Astrocyte (in vitro differentiated cells and primary cell): ENCODE results near the gene ACTA2. TPM values are rescaled to one million over a fixed set of nuclear protein-coding genes. Genes with fewer than 3 reads are reported as not detected.

Experiments used
- DNase-seq: peaks from one replicate; pipeline ENCODE4 v3.0.0-alpha.2; 2010; ENCODE audit warnings: low read depth
- FAIRE-seq: peaks from 2 replicates; lab custom pipeline; 2011; peaks lifted over from hg19 to GRCh38; lab: Jason Lieb, UNC
- H2AFZ ChIP-seq: 2 replicates; pipeline ENCODE4 v1.6.0; 2012; ENCODE audit warnings: low read depth, low read length, inconsistent platforms
- H3K27ac ChIP-seq: 2 replicates; pipeline ENCODE4 v1.5.1; 2011; ENCODE audit warnings: low read depth, low read length, inconsistent platforms
- H3K27me3 ChIP-seq: 2 replicates; pipeline ENCODE4 v1.6.0; 2011; ENCODE audit warnings: low read length, inconsistent platforms; ENCODE audit not compliant: insufficient read depth
- H3K36me3 ChIP-seq: 2 replicates; pipeline ENCODE4 v1.5.1; 2011; ENCODE audit warnings: low read length, inconsistent platforms; ENCODE audit not compliant: insufficient read depth
- H3K4me1 ChIP-seq: 2 replicates; pipeline ENCODE4 v1.5.1; 2011; ENCODE audit warnings: low read length, inconsistent platforms; ENCODE audit not compliant: insufficient read depth
- H3K4me2 ChIP-seq: 2 replicates; pipeline ENCODE4 v1.6.0; 2012; ENCODE audit warnings: low read length, inconsistent platforms
- H3K4me3 ChIP-seq: 2 replicates; pipeline ENCODE4 v1.5.1; 2011; ENCODE audit warnings: low read depth, mild to moderate bottlenecking, low read length, inconsistent platforms; ENCODE audit not compliant: insufficient read depth
- H3K79me2 ChIP-seq: 2 replicates; pipeline ENCODE4 v1.6.0; 2012; ENCODE audit warnings: mild to moderate bottlenecking, low read length, inconsistent platforms; ENCODE audit not compliant: insufficient read depth
- H3K9ac ChIP-seq: 2 replicates; pipeline ENCODE4 v1.6.0; 2012; ENCODE audit warnings: mild to moderate bottlenecking, low read length, inconsistent platforms
- H3K9me3 ChIP-seq: 2 replicates; pipeline ENCODE4 v1.5.1; 2012; ENCODE audit warnings: low read depth, mild to moderate bottlenecking, low read length, inconsistent platforms; ENCODE audit not compliant: insufficient read depth
- H4K20me1 ChIP-seq: 2 replicates; pipeline ENCODE4 v1.6.0; 2012; ENCODE audit warnings: low read length, inconsistent platforms; ENCODE audit not compliant: insufficient read depth
- H3K27ac Mint-ChIP-seq: one replicate; pipeline ENCODE4 v1.8.0; 2021; ENCODE audit warnings: mild to moderate bottlenecking, mixed read lengths; ENCODE audit not compliant: unreplicated experiment
- H3K27me3 Mint-ChIP-seq: one replicate; pipeline ENCODE4 v1.8.0; 2021; ENCODE audit warnings: low read depth, mixed read lengths; ENCODE audit not compliant: unreplicated experiment
- H3K36me3 Mint-ChIP-seq: one replicate; pipeline ENCODE4 v1.8.0; 2021; ENCODE audit warnings: low read depth, mixed read lengths; ENCODE audit not compliant: unreplicated experiment
- H3K4me1 Mint-ChIP-seq: one replicate; pipeline ENCODE4 v1.8.0; 2021; ENCODE audit warnings: low read depth, mixed read lengths; ENCODE audit not compliant: unreplicated experiment
- H3K4me3 Mint-ChIP-seq: one replicate; pipeline ENCODE4 v1.8.0; 2021; ENCODE audit warnings: mild to moderate bottlenecking, moderate library complexity, mixed read lengths; ENCODE audit not compliant: unreplicated experiment
- H3K9me3 Mint-ChIP-seq: one replicate; pipeline ENCODE4 v1.8.0; 2021; ENCODE audit warnings: mild to moderate bottlenecking, mixed read lengths; ENCODE audit not compliant: unreplicated experiment
- CTCF ChIP-seq: IDR thresholded peaks from 2 replicates; pipeline ENCODE4 v1.5.1; 2011; ENCODE audit warnings: low read depth, mild to moderate bottlenecking, inconsistent platforms, low read length, moderate library complexity; ENCODE audit not compliant: insufficient read depth
- EZH2 ChIP-seq: IDR thresholded peaks from 2 replicates; pipeline ENCODE4 v1.6.1; 2012; ENCODE audit warnings: mild to moderate bottlenecking, low read length, inconsistent platforms; ENCODE audit not compliant: insufficient read depth
- total RNA-seq: library from RNA; stranded (reverse); gene quantifications from 2 replicates; pipeline ENCODE4 v1.2.1, GENCODE V29; 2021

The ACTA2 gene
- total RNA-seq, 1 donor from 2014 or later: 345 TPM

GRCh38 chr10:88964869-88965415, 12.4 kb upstream of the ACTA2 start:
- Histone ChIP-seq H3K27me3 (no peaks in the 10 kb centered on the region), H3K4me1 (no peaks in the 10 kb centered on the region), H3K4me3 (no peak overlapping the region), H2AFZ (no peak overlapping the region), H3K36me3 (no peaks in the 10 kb centered on the region), H3K9me3 (no peaks in the 10 kb centered on the region), H3K27ac (no peak overlapping the region), H3K4me2 (no peak overlapping the region), H3K9ac (no peak overlapping the region), H3K79me2 (no peaks in the 10 kb centered on the region), H4K20me1 (no peaks in the 10 kb centered on the region)
- peak overlapping the region; percentile 27 for H3K27ac Mint-ChIP-seq
- no peak overlapping the region for H3K4me3 Mint-ChIP-seq
- H3K4me1 Mint-ChIP-seq: peaks cover 17% of the 10 kb centered on the region
- DNase-seq (no peak), FAIRE-seq (no peak)
- no peaks in the 10 kb centered on the region for H3K9me3 Mint-ChIP-seq
- no peak for TF ChIP-seq EZH2
- no peak for TF ChIP-seq CTCF
- peaks cover 4% of the 10 kb centered on the region for H3K36me3 Mint-ChIP-seq
- H3K27me3 Mint-ChIP-seq: no peaks in the 10 kb centered on the region

GRCh38 chr10:88964360-88964759, 11.8 kb upstream of the ACTA2 start:
- Histone ChIP-seq H3K4me1 (no peaks in the 10 kb centered on the region), H2AFZ (no peak overlapping the region), H3K4me3 (no peak overlapping the region), H3K9me3 (no peaks in the 10 kb centered on the region), H4K20me1 (no peaks in the 10 kb centered on the region), H3K27ac (no peak overlapping the region), H3K9ac (no peak overlapping the region), H3K79me2 (no peaks in the 10 kb centered on the region), H3K27me3 (no peaks in the 10 kb centered on the region), H3K36me3 (no peaks in the 10 kb centered on the region), H3K4me2 (no peak overlapping the region)
- Mint-ChIP-seq H3K27ac (no peak overlapping the region), H3K4me3 (no peak overlapping the region), H3K9me3 (no peaks in the 10 kb centered on the region), H3K4me1 (peaks cover 17% of the 10 kb centered on the region), H3K36me3 (peaks cover 4% of the 10 kb centered on the region), H3K27me3 (no peaks in the 10 kb centered on the region)
- no peak for FAIRE-seq
- no peak for DNase-seq
- no peak for TF ChIP-seq EZH2
- no peak for TF ChIP-seq CTCF

- Histone ChIP-seq H3K79me2 (no peaks in the 10 kb centered on the region), H3K27ac (no peak overlapping the region), H3K4me3 (no peak overlapping the region), H4K20me1 (no peaks in the 10 kb centered on the region), H3K36me3 (no peaks in the 10 kb centered on the region), H2AFZ (no peak overlapping the region), H3K4me2 (no peak overlapping the region), H3K4me1 (no peaks in the 10 kb centered on the region), H3K9ac (no peak overlapping the region), H3K27me3 (no peaks in the 10 kb centered on the region), H3K9me3 (no peaks in the 10 kb centered on the region)
- no peaks in the 10 kb centered on the region for H3K9me3 Mint-ChIP-seq
- H3K27ac Mint-ChIP-seq: no peak overlapping the region
- peaks cover 11% of the 10 kb centered on the region for H3K4me1 Mint-ChIP-seq
- H3K4me3 Mint-ChIP-seq: no peak overlapping the region
- FAIRE-seq: no peak
- TF ChIP-seq EZH2 (no peak), CTCF (no peak)
- DNase-seq: no peak
- no peaks in the 10 kb centered on the region for H3K27me3 Mint-ChIP-seq
- peaks cover 5% of the 10 kb centered on the region for H3K36me3 Mint-ChIP-seq
These were observed 10.7 kb upstream of the ACTA2 start for GRCh38 chr10:88963318-88963717.
